Memory B cell (primary cell): ENCODE data around the gene VEGFA.
A peak's percentile ranks its signal among the peaks of the same experiment; 100 is the strongest.

Experiments used
- ATAC-seq: fragments of 150-1000 bp; cut with Tn5 transposase; 2 replicates; pipeline ENCODE4 v1.10.0; 2021; ENCODE audit warnings: low read depth, mild to moderate bottlenecking, moderate library complexity
- DNase-seq, 2 donors: peaks; one replicate each; pipeline ENCODE4 v3.0.0; 2022; ENCODE audit warnings: low spot score in 2 of 2
- H3K27ac Mint-ChIP-seq: one replicate; pipeline ENCODE4 v1.8.0; 2022; ENCODE audit warnings: mild to moderate bottlenecking, moderate library complexity, mixed read lengths
- H3K27me3 Mint-ChIP-seq: one replicate; pipeline ENCODE4 v1.8.0; 2022; ENCODE audit warnings: mixed read lengths
- H3K36me3 Mint-ChIP-seq: one replicate; pipeline ENCODE4 v1.8.0; 2022; ENCODE audit warnings: mild to moderate bottlenecking, mixed read lengths
- H3K4me1 Mint-ChIP-seq: one replicate; pipeline ENCODE4 v1.8.0; 2022; ENCODE audit warnings: mixed read lengths
- H3K4me3 Mint-ChIP-seq: one replicate; pipeline ENCODE4 v1.8.0; 2022; ENCODE audit warnings: mild to moderate bottlenecking, moderate library complexity, mixed read lengths
- H3K9me3 Mint-ChIP-seq: one replicate; pipeline ENCODE4 v1.8.0; 2022; ENCODE audit warnings: mixed read lengths

VEGFA gene

GRCh38 chr6:43768506-43768860, 1.5 kb upstream of the VEGFA start:
- no peak overlapping the region for H3K4me3 Mint-ChIP-seq
- H3K9me3 Mint-ChIP-seq: no peaks in the 10 kb centered on the region
- no peaks in the 10 kb centered on the region for H3K36me3 Mint-ChIP-seq
- H3K27me3 Mint-ChIP-seq: peaks cover 11% of the 10 kb centered on the region
- no peak overlapping the region for H3K27ac Mint-ChIP-seq
- ATAC-seq: no peak
- DNase-seq: no peak
- peaks cover 12% of the 10 kb centered on the region for H3K4me1 Mint-ChIP-seq

GRCh38 chr6:43768983-43769525, 957 bp upstream of the VEGFA start:
- peaks cover 12% of the 10 kb centered on the region for H3K4me1 Mint-ChIP-seq
- peaks cover 13% of the 10 kb centered on the region for H3K27me3 Mint-ChIP-seq
- no peak for ATAC-seq
- no peak for DNase-seq
- H3K4me3 Mint-ChIP-seq: peak overlapping the region; percentile 88
- H3K9me3 Mint-ChIP-seq: no peaks in the 10 kb centered on the region
- H3K36me3 Mint-ChIP-seq: no peaks in the 10 kb centered on the region
- H3K27ac Mint-ChIP-seq: peak overlapping the region; percentile 76

- DNase-seq: peak; percentile 25 to 40
These were observed 580 bp downstream of the VEGFA start for GRCh38 chr6:43770372-43771209.

GRCh38 chr6:43771210-43771857, 1.3 kb downstream of the VEGFA start:
- Mint-ChIP-seq H3K4me1 (peaks cover 31% of the 10 kb centered on the region), H3K27ac (no peak overlapping the region), H3K36me3 (no peaks in the 10 kb centered on the region), H3K4me3 (peak overlapping the region; percentile 63), H3K27me3 (peaks cover 9% of the 10 kb centered on the region), H3K9me3 (no peaks in the 10 kb centered on the region)
- ATAC-seq: peak; percentile 27
- DNase-seq: peak; percentile 54 to 69

More at GRCh38 chr6:43770372-43771209, 580 bp downstream of the VEGFA start:
- ATAC-seq: no peak
- H3K4me3 Mint-ChIP-seq: peak overlapping the region; percentile 88
- peaks cover 12% of the 10 kb centered on the region for H3K27me3 Mint-ChIP-seq
- no peaks in the 10 kb centered on the region for H3K9me3 Mint-ChIP-seq
- no peaks in the 10 kb centered on the region for H3K36me3 Mint-ChIP-seq
- peak overlapping the region; percentile 76 for H3K27ac Mint-ChIP-seq
- H3K4me1 Mint-ChIP-seq: peaks cover 24% of the 10 kb centered on the region

- no peak for ATAC-seq
- H3K27me3 Mint-ChIP-seq: peaks cover 9% of the 10 kb centered on the region
- H3K9me3 Mint-ChIP-seq: no peaks in the 10 kb centered on the region
- no peaks in the 10 kb centered on the region for H3K36me3 Mint-ChIP-seq
- H3K27ac Mint-ChIP-seq: no peak overlapping the region
- DNase-seq: peak; percentile 34 to 51
- peaks cover 32% of the 10 kb centered on the region for H3K4me1 Mint-ChIP-seq
- H3K4me3 Mint-ChIP-seq: peak overlapping the region; percentile 80
These were observed 2.1 kb downstream of the VEGFA start for GRCh38 chr6:43771858-43772680.

- Mint-ChIP-seq H3K36me3 (no peaks in the 10 kb centered on the region), H3K4me3 (peak overlapping the region; percentile 80), H3K4me1 (peaks cover 32% of the 10 kb centered on the region), H3K27me3 (peaks cover 8% of the 10 kb centered on the region), H3K9me3 (no peaks in the 10 kb centered on the region), H3K27ac (no peak overlapping the region)
- DNase-seq: no peak
- no peak for ATAC-seq
These were observed 2.7 kb downstream of the VEGFA start for GRCh38 chr6:43772681-43773049.

- Mint-ChIP-seq H3K27me3 (peaks cover 8% of the 10 kb centered on the region), H3K9me3 (no peaks in the 10 kb centered on the region), H3K36me3 (no peaks in the 10 kb centered on the region), H3K27ac (no peak overlapping the region), H3K4me3 (peak overlapping the region; percentile 6), H3K4me1 (peaks cover 32% of the 10 kb centered on the region)
- DNase-seq (peak; percentile 56 to 60), ATAC-seq (peak; percentile 26)
These were observed 3.3 kb downstream of the VEGFA start for GRCh38 chr6:43773050-43773979.

GRCh38 chr6:43773980-43774775, 4.2 kb downstream of the VEGFA start:
- no peak for DNase-seq
- Mint-ChIP-seq H3K36me3 (no peaks in the 10 kb centered on the region), H3K4me1 (peaks cover 32% of the 10 kb centered on the region), H3K4me3 (no peak overlapping the region), H3K27me3 (peaks cover 8% of the 10 kb centered on the region), H3K9me3 (no peaks in the 10 kb centered on the region), H3K27ac (no peak overlapping the region)
- no peak for ATAC-seq

GRCh38 chr6:43774776-43775534, 4.9 kb downstream of the VEGFA start:
- Mint-ChIP-seq H3K27ac (no peak overlapping the region), H3K36me3 (no peaks in the 10 kb centered on the region), H3K9me3 (no peaks in the 10 kb centered on the region), H3K27me3 (peaks cover 8% of the 10 kb centered on the region), H3K4me1 (peaks cover 29% of the 10 kb centered on the region), H3K4me3 (peak overlapping the region; percentile 39)
- ATAC-seq (peak; percentile 17), DNase-seq (peak; percentile 33 to 54)

GRCh38 chr6:43775535-43775885, 5.5 kb downstream of the VEGFA start:
- Mint-ChIP-seq H3K4me3 (no peak overlapping the region), H3K36me3 (no peaks in the 10 kb centered on the region)
- no peak for ATAC-seq

GRCh38 chr6:43776115-43776798, 6.2 kb downstream of the VEGFA start:
- Mint-ChIP-seq H3K27ac (no peak overlapping the region), H3K9me3 (no peaks in the 10 kb centered on the region), H3K27me3 (peaks cover 6% of the 10 kb centered on the region), H3K36me3 (no peaks in the 10 kb centered on the region), H3K4me3 (no peak overlapping the region), H3K4me1 (peaks cover 27% of the 10 kb centered on the region)
- ATAC-seq (no peak), DNase-seq (no peak)

More at GRCh38 chr6:43775535-43775885, 5.5 kb downstream of the VEGFA start:
- Mint-ChIP-seq H3K4me1 (peaks cover 27% of the 10 kb centered on the region), H3K27ac (no peak overlapping the region), H3K27me3 (peaks cover 6% of the 10 kb centered on the region), H3K9me3 (no peaks in the 10 kb centered on the region)
- DNase-seq: no peak
